Mucosa of rectum (tissue), 2 donors: ENCODE data around the gene TCF7L1.

Source experiments
- H3K27ac ChIP-seq, 2 donors: one replicate each; pipeline ENCODE4 v1.7.0; 2013; ENCODE audit warnings: inconsistent platforms in 2 of 2, low read depth in 2 of 2, low read length in 2 of 2
- H3K27me3 ChIP-seq, 2 donors: one replicate each; pipeline ENCODE4 v1.7.0; 2013; ENCODE audit warnings: low read length in 2 of 2; ENCODE audit not compliant: control insufficient read depth in 2 of 2, insufficient read depth in 2 of 2
- H3K36me3 ChIP-seq, 2 donors: one replicate each; pipeline ENCODE4 v1.7.0; 2013; ENCODE audit warnings: low read length in 2 of 2; ENCODE audit not compliant: control insufficient read depth in 2 of 2, insufficient read depth in 2 of 2
- H3K4me1 ChIP-seq, 2 donors: one replicate each; pipeline ENCODE4 v1.7.0; 2013; ENCODE audit warnings: low read length in 2 of 2, mild to moderate bottlenecking in 1 of 2; ENCODE audit not compliant: control insufficient read depth in 2 of 2, insufficient read depth in 2 of 2
- H3K4me3 ChIP-seq, 2 donors: one replicate each; pipeline ENCODE4 v1.7.0; 2013; ENCODE audit warnings: low read length in 2 of 2
- H3K9ac ChIP-seq, 2 donors: one replicate each; pipeline ENCODE4 v1.7.0; 2013; ENCODE audit warnings: low read length in 2 of 2, low read depth in 1 of 2, mild to moderate bottlenecking in 1 of 2
- H3K9me3 ChIP-seq, 2 donors: one replicate each; pipeline ENCODE4 v1.7.0; 2013; ENCODE audit warnings: low read length in 2 of 2; ENCODE audit not compliant: control insufficient read depth in 2 of 2
- donor health status: healthy.
- donor health status: Normal muscosa, but diverticular disease.

The TCF7L1 gene, protein sequence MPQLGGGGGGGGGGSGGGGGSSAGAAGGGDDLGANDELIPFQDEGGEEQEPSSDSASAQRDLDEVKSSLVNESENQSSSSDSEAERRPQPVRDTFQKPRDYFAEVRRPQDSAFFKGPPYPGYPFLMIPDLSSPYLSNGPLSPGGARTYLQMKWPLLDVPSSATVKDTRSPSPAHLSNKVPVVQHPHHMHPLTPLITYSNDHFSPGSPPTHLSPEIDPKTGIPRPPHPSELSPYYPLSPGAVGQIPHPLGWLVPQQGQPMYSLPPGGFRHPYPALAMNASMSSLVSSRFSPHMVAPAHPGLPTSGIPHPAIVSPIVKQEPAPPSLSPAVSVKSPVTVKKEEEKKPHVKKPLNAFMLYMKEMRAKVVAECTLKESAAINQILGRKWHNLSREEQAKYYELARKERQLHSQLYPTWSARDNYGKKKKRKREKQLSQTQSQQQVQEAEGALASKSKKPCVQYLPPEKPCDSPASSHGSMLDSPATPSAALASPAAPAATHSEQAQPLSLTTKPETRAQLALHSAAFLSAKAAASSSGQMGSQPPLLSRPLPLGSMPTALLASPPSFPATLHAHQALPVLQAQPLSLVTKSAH

GRCh38 chr2:85132834-85133637 is at the start of gene TCF7L1:
Gene TCF7L1 (plus strand): TSS chr2:85133392. CDS start chr2:85133685, 293 bp downstream.
- peaks cover 8 to 15% of the 10 kb centered on the region in 2 donors for H3K27me3 ChIP-seq

DNA sequence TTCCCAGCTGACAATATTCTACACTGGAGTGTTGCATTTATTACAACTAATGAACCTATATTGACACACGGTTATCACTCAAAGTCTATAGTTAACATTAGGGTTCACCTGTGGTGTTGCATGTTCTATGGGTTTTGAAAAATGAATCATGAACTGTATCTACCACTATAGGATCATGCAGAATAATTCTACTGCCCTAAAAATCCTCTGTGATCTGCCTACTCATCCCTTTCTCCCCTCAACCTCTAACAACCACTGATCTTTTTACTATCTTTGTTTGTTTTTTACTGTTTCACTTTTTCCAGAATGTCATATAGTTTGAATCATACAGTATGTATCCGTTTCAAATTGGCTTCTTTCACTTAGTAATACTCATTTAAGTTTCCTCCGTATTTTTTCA is 47.6 kb upstream of the TCF7L1 start:
- no peak overlapping the region for H3K9ac ChIP-seq
- peaks cover 0 to 3% of the 10 kb centered on the region in 2 donors for H3K27me3 ChIP-seq
- no peaks in the 10 kb centered on the region for H3K36me3 ChIP-seq
- H3K9me3 ChIP-seq: no peaks in the 10 kb centered on the region
- H3K27ac ChIP-seq: no peak overlapping the region
- no peak overlapping the region for H3K4me3 ChIP-seq
- H3K4me1 ChIP-seq: no peaks in the 10 kb centered on the region

More at GRCh38 chr2:85132834-85133637, at the start of gene TCF7L1:
- Histone ChIP-seq H3K9me3 (no peaks in the 10 kb centered on the region), H3K4me1 (peaks cover 4 to 5% of the 10 kb centered on the region in 2 donors), H3K4me3 (peak within 1 kb of the TSS; percentile 67 to 75), H3K9ac (peak within 1 kb of the TSS in 1 of 2 donors; percentile 44), H3K36me3 (no peaks in the 10 kb centered on the region), H3K27ac (peak within 1 kb of the TSS; percentile 9 to 32)

GRCh38 chr2:85087541-85087940 is 45.7 kb upstream of the TCF7L1 start:
- H3K27ac ChIP-seq: no peak overlapping the region
- no peak overlapping the region for H3K9ac ChIP-seq
- no peak overlapping the region for H3K4me3 ChIP-seq
- no peaks in the 10 kb centered on the region for H3K9me3 ChIP-seq
- H3K4me1 ChIP-seq: no peaks in the 10 kb centered on the region
- H3K36me3 ChIP-seq: no peaks in the 10 kb centered on the region
- H3K27me3 ChIP-seq: peaks cover 0 to 3% of the 10 kb centered on the region in 2 donors

DNA sequence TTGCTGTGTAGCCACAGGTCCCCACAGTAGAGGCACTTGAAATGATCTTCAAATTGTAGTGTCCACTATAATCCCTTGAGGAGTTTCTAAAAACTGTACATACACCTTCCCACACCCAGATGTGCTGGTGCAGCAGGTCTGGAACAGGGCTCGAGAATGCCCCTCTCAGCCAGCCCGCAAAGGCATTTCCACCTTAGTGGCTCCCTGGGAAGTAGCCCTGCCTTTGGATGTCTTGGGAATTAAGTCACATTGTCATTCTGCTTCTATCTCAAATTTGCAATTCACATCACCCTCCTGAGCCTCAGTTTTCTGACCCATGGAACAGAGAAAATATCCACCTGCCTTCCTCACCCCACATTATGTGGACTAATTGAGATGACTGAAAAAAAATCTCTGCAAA is 44.3 kb upstream of the TCF7L1 start:
- Histone ChIP-seq H3K4me3 (no peak overlapping the region), H3K27me3 (no peaks in the 10 kb centered on the region), H3K36me3 (no peaks in the 10 kb centered on the region), H3K9ac (no peak overlapping the region), H3K9me3 (no peaks in the 10 kb centered on the region), H3K27ac (no peak overlapping the region), H3K4me1 (no peaks in the 10 kb centered on the region)

GRCh38 chr2:85089585-85089984 is 43.6 kb upstream of the TCF7L1 start:
- no peak overlapping the region for H3K9ac ChIP-seq
- H3K27ac ChIP-seq: no peak overlapping the region
- H3K4me1 ChIP-seq: no peaks in the 10 kb centered on the region
- no peaks in the 10 kb centered on the region for H3K36me3 ChIP-seq
- no peak overlapping the region for H3K4me3 ChIP-seq
- no peaks in the 10 kb centered on the region for H3K27me3 ChIP-seq
- H3K9me3 ChIP-seq: no peaks in the 10 kb centered on the region

GRCh38 chr2:85091838-85092237 is 41.4 kb upstream of the TCF7L1 start:
- Histone ChIP-seq H3K27ac (no peak overlapping the region), H3K36me3 (no peaks in the 10 kb centered on the region), H3K9me3 (no peaks in the 10 kb centered on the region), H3K9ac (no peak overlapping the region), H3K27me3 (no peaks in the 10 kb centered on the region), H3K4me3 (no peak overlapping the region), H3K4me1 (no peaks in the 10 kb centered on the region)

DNA sequence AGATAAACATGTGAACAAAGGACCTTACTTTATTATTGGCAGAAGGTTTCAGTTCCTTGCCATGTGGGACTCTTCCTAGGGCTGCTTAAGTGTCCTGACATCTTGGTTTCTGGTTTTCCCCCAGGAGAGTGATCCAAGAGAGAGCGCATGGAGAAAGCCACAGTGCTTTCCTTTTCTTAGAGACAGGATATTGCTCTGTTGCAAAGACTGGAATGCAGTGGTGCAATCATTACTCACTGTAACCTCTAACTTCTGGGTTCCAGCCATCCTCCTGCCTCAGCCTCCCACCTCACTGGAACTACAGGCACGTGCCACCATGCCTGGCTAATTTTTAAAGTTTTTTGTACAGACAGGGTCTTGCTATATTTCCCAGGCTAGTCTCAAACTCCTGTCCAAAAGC is 38.1 kb upstream of the TCF7L1 start:
- H3K9me3 ChIP-seq: no peaks in the 10 kb centered on the region
- H3K4me1 ChIP-seq: no peaks in the 10 kb centered on the region
- no peak overlapping the region for H3K9ac ChIP-seq
- no peak overlapping the region for H3K27ac ChIP-seq
- no peaks in the 10 kb centered on the region for H3K36me3 ChIP-seq
- H3K4me3 ChIP-seq: no peak overlapping the region
- no peaks in the 10 kb centered on the region for H3K27me3 ChIP-seq

GRCh38 chr2:85096616-85097015 is 36.6 kb upstream of the TCF7L1 start:
- Histone ChIP-seq H3K27me3 (no peaks in the 10 kb centered on the region), H3K4me1 (no peaks in the 10 kb centered on the region), H3K9me3 (no peaks in the 10 kb centered on the region), H3K4me3 (no peak overlapping the region), H3K36me3 (no peaks in the 10 kb centered on the region), H3K27ac (no peak overlapping the region), H3K9ac (no peak overlapping the region)

DNA sequence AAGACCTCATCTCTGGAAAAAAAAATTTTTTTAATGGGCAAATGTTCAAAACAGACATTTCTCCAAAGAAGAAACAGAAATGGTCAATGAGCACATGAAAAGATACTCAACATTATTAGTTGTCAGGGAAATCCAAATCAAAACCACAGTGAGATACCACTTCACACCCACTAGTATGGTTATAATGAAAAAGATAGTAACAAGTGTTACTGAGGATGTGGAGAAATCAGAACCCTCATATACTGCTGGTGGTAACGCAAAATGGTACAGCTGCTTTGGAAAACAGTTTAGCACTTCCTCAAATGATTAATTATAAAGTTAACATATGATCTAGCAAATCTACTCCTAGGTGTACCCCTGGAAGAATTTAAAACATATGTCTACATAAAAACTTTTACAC is 29.0 kb upstream of the TCF7L1 start:
- Histone ChIP-seq H3K9ac (no peak overlapping the region), H3K9me3 (no peaks in the 10 kb centered on the region), H3K27ac (no peak overlapping the region), H3K4me3 (no peak overlapping the region), H3K27me3 (no peaks in the 10 kb centered on the region), H3K4me1 (no peaks in the 10 kb centered on the region), H3K36me3 (no peaks in the 10 kb centered on the region)
